ENCODE measurements around the gene DQX1.

GRCh38 chr2:74532222-74532621 is 6.2 kb upstream of the DQX1 start:
- TF ChIP-seq CTCF (IDR thresholded peaks at IDR 0.05; ENCODE audit: poor library complexity, severe bottlenecking) (peak; percentile 66), EP300 (conservative IDR thresholded peaks at IDR 0.05; ENCODE audit: poor library complexity, severe bottlenecking) (no peak), REST (IDR thresholded peaks at IDR 0.05; ENCODE audit: borderline replicate concordance) (no peak), MXI1 (conservative IDR thresholded peaks at IDR 0.05; ENCODE audit: poor library complexity, severe bottlenecking) (no peak), EZH2 (IDR thresholded peaks at IDR 0.05; ENCODE audit: borderline replicate concordance, insufficient read depth, low read length, poor library complexity, severe bottlenecking) (no peak), POLR2AphosphoS5 (IDR thresholded peaks at IDR 0.05) (no peak), RAD21 (conservative IDR thresholded peaks at IDR 0.05) (peak; percentile 69), TAF1 (IDR thresholded peaks at IDR 0.05; ENCODE audit: low read depth) (no peak)
